Retinal pigment epithelial cell (primary cell): ENCODE measurements around the gene LIMS2.

Experiments
- DNase-seq: peaks from one replicate; pipeline ENCODE4 v3.0.0-alpha.2; 2010; ENCODE audit warnings: low read depth
- H3K4me3 ChIP-seq: 2 replicates; pipeline ENCODE4 v1.5.1; 2011; ENCODE audit warnings: mild to moderate bottlenecking, low read length, control low read depth, moderate library complexity
- CTCF ChIP-seq: conservative IDR thresholded peaks from 2 replicates; pipeline ENCODE4 v1.5.1; 2011; ENCODE audit warnings: low read depth, low read length, control low read depth, inconsistent platforms

The LIMS2 gene

GRCh38 chr2:127661072-127661649 is 14.2 kb downstream of the LIMS2 start:
- TF ChIP-seq CTCF: no peak
- no peak overlapping the region for H3K4me3 ChIP-seq
- DNase-seq: no peak

GRCh38 chr2:127660291-127660578 is 15.1 kb downstream of the LIMS2 start:
- no peak for TF ChIP-seq CTCF
- no peak for DNase-seq

GRCh38 chr2:127659408-127660290 is 15.7 kb downstream of the LIMS2 start:
- no peak for TF ChIP-seq CTCF
- H3K4me3 ChIP-seq: no peak overlapping the region
- DNase-seq: no peak

More at GRCh38 chr2:127660291-127660578, 15.1 kb downstream of the LIMS2 start:
- H3K4me3 ChIP-seq: no peak overlapping the region

- H3K4me3 ChIP-seq: no peak overlapping the region
- no peak for DNase-seq
- TF ChIP-seq CTCF: no peak
Observed at GRCh38 chr2:127658641-127659407, 16.5 kb downstream of the LIMS2 start.

- no peak for TF ChIP-seq CTCF
- H3K4me3 ChIP-seq: no peak overlapping the region
- no peak for DNase-seq
Observed at GRCh38 chr2:127658146-127658545, 17.2 kb downstream of the LIMS2 start.

- H3K4me3 ChIP-seq: no peak overlapping the region
- DNase-seq: no peak
- no peak for TF ChIP-seq CTCF
Observed at GRCh38 chr2:127657232-127657595, 18.1 kb downstream of the LIMS2 start.
